ENCODE data around the gene CUX1. TPM values are rescaled to one million over a fixed set of nuclear protein-coding genes. Genes with fewer than 3 reads are reported as not detected.

CUX1 gene
- total RNA-seq, 3 donors from 2014 or later: 85.2 to 167 (median 120) TPM

GRCh38 chr7:102244601-102245000 lies 427.2 kb downstream of the CUX1 start:
- no peaks in the 10 kb centered on the region for H3K9me3 ChIP-seq
- no peak for DNase-seq
- intact Hi-C loops (cut with DNase I, micrococcal nuclease): no loop called here
- no peaks in the 10 kb centered on the region for H3K36me3 ChIP-seq (ENCODE audit: low read depth)
- no peak overlapping the region for H3K4me3 ChIP-seq
- no peak for TF ChIP-seq CTCF (IDR thresholded peaks at IDR 0.05)
- ATAC-seq: no peak
- H3K4me1 ChIP-seq (ENCODE audit: low read depth): no peaks in the 10 kb centered on the region

GRCh38 chr7:102248081-102248455 lies 430.6 kb downstream of the CUX1 start:
- Histone ChIP-seq H3K9me3 (no peaks in the 10 kb centered on the region), H3K36me3 (ENCODE audit: low read depth) (no peaks in the 10 kb centered on the region), H3K4me3 (no peak overlapping the region), H3K4me1 (ENCODE audit: low read depth) (no peaks in the 10 kb centered on the region)
- intact Hi-C loops (cut with DNase I, micrococcal nuclease): no loop called here
- no peak for TF ChIP-seq CTCF (IDR thresholded peaks at IDR 0.05)
- DNase-seq (no peak), ATAC-seq (no peak)

GRCh38 chr7:102248456-102249395 lies 431.3 kb downstream of the CUX1 start:
- H3K9me3 ChIP-seq: no peaks in the 10 kb centered on the region
- no peaks in the 10 kb centered on the region for H3K4me1 ChIP-seq (ENCODE audit: low read depth)
- no peak overlapping the region for H3K4me3 ChIP-seq
- TF ChIP-seq CTCF (IDR thresholded peaks at IDR 0.05): no peak
- DNase-seq (no peak), ATAC-seq (no peak)
- intact Hi-C loops (cut with DNase I, micrococcal nuclease): no loop called here
- no peaks in the 10 kb centered on the region for H3K36me3 ChIP-seq (ENCODE audit: low read depth)

- TF ChIP-seq CTCF (IDR thresholded peaks at IDR 0.05): no peak
- intact Hi-C loops (cut with DNase I, micrococcal nuclease): no loop called here
- Histone ChIP-seq H3K9me3 (no peaks in the 10 kb centered on the region), H3K4me3 (no peak overlapping the region), H3K4me1 (ENCODE audit: low read depth) (no peaks in the 10 kb centered on the region), H3K36me3 (ENCODE audit: low read depth) (no peaks in the 10 kb centered on the region)
- ATAC-seq (no peak), DNase-seq (no peak)
These were observed 434.3 kb downstream of the CUX1 start for GRCh38 chr7:102251531-102252365.

DNA sequence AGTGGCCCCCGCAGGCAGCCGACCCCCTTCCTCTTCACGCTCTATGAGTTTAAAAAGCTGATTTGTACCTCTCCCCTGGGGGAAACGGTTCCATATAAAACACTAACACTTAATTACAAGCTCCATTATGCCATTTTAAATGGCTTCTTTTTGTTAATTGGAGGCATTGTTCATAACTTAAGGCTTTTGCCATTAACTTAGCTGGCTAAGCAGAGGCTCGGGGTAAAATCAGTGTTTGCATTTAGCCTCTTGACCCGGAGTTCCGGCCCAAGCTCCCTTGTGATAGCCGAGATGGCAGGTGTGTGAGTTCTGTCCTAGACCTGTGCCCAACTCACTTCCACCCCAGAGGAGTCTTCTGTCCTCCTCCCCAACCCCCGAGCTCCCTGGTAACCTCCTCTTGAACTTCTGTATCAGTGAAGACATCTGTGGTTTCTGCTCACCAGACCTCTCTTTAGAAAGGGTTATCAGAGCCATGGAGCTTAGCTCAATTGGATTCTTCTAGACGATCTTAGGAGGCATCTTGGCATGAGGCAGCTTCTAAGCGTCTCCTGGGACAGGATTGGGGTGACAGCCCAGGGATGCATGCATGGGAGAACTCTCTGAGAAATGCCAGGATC lies 435.0 kb downstream of the CUX1 start:
- intact Hi-C loops (cut with DNase I, micrococcal nuclease): no loop called here
- Histone ChIP-seq H3K36me3 (ENCODE audit: low read depth) (no peaks in the 10 kb centered on the region), H3K4me1 (ENCODE audit: low read depth) (no peaks in the 10 kb centered on the region), H3K9me3 (no peaks in the 10 kb centered on the region), H3K4me3 (no peak overlapping the region)
- no peak for TF ChIP-seq CTCF (IDR thresholded peaks at IDR 0.05)
- DNase-seq: no peak
- no peak for ATAC-seq

All from mucosa of descending colon (tissue), 3 donors.